Fibroblast of the aortic adventitia (primary cell): Measurements from ENCODE around the gene FLT3. TPM values are rescaled to one million over a fixed set of nuclear protein-coding genes. Genes with fewer than 3 reads are reported as not detected.
A peak's percentile ranks its signal among the peaks of the same experiment; 100 is the strongest.
"Not testable (repeated sequence)": the region's sequence is repeated elsewhere in the genome, so short reads cannot be mapped to it uniquely, and the experiment has no call there.

Experiments used
- DNase-seq: peaks from one replicate; pipeline ENCODE4 v3.0.0-alpha.2; 2010; ENCODE audit warnings: low read depth
- H3K4me3 ChIP-seq: 2 replicates; pipeline ENCODE4 v1.5.1; 2011; ENCODE audit warnings: low read depth, mild to moderate bottlenecking, control low read depth, low read length, moderate library complexity
- total RNA-seq: library from RNA; depleted of rRNA; stranded (reverse); fragments of >200 nt; gene quantifications from 2 replicates; pipeline ENCODE4 v1.2.3, GENCODE V29; 2012; ENCODE audit warnings: low replicate concordance
- TF ChIP-seq, protein P1 (sequence below): IDR thresholded peaks from 2 replicates; pipeline ENCODE4 v1.5.1; 2011; ENCODE audit warnings: mild to moderate bottlenecking, low read length, control low read depth, inconsistent platforms; ENCODE audit not compliant: insufficient read depth

FLT3 gene
- total RNA-seq = not detected in 2 replicates

DNA sequence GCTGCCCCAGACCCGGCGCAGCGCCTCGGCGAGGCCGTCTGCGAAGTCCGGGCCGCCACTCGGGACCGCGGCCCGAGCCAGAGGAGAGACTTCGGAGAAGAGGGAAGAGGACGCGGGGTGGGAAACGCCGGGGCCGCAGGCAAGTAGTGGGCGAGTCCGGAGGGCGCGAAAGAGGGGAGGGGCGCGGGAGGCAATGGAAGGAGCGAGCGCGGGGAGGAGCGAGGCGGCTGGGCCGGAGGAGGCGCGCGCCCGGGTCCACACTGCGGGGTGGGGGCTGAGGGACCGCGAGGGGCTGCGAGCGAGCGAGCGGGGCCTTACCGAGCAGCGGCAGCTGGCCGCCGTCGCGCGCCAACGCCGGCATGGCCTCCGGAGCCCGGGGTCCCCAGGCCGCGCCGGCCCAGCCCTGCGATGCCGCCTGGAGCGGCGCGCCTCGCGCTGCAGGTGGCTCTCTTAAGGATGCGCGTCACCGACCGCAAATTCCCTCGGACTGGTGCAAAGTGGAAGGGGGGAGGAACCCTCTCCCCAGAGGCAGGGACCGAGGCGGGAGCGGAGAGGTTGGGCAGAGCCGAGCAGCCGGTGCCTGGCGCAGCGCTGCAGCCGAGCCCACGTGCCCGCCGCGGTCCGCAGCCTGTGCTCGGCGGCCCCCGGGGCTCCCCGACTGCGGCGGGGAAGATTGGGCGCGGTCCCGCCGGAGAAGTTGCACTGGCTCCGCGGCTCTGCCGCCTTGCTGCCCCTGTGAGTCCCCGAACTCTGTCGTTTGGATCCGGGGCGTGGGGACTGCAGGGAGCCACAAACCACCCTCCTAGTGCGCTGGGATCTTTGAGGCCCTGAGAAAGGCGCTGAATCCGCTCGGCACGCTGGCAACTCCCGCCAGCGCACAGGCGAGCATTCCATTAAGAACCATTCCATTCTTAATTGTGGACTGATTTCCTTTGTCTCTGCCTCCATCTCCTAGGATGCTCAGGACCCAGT is at the start of gene FLT3:
Gene FLT3 (minus strand): TSS at position 427 of the 972 bp plus-strand sequence. CDS start 66 bp downstream, at position 361.
- TF ChIP-seq, protein P1, sequence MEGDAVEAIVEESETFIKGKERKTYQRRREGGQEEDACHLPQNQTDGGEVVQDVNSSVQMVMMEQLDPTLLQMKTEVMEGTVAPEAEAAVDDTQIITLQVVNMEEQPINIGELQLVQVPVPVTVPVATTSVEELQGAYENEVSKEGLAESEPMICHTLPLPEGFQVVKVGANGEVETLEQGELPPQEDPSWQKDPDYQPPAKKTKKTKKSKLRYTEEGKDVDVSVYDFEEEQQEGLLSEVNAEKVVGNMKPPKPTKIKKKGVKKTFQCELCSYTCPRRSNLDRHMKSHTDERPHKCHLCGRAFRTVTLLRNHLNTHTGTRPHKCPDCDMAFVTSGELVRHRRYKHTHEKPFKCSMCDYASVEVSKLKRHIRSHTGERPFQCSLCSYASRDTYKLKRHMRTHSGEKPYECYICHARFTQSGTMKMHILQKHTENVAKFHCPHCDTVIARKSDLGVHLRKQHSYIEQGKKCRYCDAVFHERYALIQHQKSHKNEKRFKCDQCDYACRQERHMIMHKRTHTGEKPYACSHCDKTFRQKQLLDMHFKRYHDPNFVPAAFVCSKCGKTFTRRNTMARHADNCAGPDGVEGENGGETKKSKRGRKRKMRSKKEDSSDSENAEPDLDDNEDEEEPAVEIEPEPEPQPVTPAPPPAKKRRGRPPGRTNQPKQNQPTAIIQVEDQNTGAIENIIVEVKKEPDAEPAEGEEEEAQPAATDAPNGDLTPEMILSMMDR = no peak
- DNase-seq = peak; percentile 2
- peak within 1 kb of the TSS; percentile 31 for H3K4me3 ChIP-seq

DNA sequence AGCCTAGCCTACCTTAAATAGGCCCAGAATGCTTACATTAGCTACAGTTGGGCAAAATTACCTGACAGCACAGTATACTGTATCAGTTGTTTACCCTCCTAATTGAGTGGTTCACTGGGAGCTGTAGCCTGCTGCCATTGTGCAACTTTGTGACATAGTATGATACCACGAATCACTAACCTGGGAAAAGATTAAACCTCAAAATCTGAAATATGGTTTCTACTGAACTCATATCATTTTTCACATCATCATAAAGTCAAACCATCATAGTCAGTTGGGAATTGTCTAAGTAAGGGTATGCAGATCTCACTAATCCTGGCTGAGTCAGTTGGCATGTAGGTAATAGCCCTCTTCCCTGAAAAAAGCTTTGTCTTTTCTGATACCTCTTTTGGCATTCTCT is 47.1 kb upstream of the FLT3 start:
- TF ChIP-seq, protein P1 = no peak
- no peak for DNase-seq
- H3K4me3 ChIP-seq = no peak overlapping the region

DNA sequence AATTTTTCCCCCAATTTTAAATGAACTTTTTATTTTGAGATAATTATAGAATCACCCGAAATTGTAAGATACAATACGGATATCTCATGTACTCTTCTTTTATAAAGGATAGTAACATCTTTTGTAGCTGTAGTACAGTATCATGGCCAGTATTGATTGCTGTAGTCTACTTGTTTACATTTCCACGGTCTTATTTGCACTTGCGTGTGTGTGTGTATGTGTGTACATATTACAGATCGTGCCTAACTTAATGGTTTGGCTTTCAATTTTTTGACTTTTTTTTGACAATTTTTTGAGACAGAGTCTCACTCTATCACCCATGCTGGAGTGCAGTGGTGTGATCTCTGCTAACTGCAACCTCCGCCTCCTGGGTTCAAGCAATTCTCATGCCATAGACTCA is 44.7 kb upstream of the FLT3 start:
- DNase-seq = no peak
- TF ChIP-seq, protein P1 = no peak
- no peak overlapping the region for H3K4me3 ChIP-seq

DNA sequence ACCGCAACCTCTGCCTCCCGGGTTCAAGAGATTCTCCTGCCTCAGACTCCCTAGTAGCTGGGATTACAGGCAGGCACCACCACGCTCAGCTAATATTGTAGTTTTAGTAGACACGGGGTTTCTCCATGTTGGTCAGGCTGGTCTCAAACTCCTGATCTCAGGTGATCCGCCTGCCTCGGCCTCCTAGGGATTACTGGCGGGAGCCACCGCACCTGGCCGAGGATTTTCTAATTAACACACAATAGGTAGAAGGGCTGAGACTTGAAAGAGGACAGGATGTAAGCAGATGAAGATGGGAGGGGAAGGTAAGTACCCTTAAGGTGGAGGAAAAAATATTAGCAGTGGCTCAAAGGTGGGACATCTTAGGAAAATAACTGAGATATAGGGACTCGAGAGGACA is 41.2 kb upstream of the FLT3 start:
- DNase-seq, H3K4me3 ChIP-seq: not testable (repeated sequence)

DNA sequence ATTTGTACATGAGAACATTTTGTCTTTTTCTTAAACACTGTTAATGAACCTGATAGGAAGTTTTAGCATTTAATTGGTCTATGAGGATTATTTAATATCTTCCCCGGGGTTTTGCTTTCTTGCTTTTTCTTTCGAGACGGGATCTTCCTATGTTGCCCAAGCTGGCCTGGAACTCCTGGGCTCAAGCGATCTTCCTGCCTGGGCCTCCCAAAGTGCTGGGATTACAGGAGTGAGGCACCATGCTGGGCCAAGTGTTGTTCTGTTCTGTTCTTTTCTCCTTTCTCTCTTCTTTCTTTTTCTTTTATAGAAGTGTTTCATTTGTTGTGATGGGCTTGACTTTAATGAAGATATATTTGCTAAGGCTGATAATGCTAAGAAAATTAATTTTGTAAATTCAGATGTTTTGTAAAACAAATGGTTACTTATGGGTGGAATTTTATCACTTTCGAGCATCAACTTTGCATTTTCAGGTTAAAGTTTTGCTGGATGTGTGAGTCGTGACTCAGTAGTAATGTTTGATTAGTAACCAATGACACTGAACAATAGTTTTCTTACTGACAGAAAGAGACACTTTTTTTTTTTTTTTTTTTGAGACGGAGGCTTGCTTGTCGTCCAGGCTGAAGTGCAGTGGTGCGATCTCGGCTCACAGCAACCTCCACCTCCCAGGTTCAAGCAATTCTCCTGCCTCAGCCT is 40.2 kb upstream of the FLT3 start:
- TF ChIP-seq, protein P1 = no peak
- peak overlapping the region; percentile 93 for H3K4me3 ChIP-seq
- no peak for DNase-seq

DNA sequence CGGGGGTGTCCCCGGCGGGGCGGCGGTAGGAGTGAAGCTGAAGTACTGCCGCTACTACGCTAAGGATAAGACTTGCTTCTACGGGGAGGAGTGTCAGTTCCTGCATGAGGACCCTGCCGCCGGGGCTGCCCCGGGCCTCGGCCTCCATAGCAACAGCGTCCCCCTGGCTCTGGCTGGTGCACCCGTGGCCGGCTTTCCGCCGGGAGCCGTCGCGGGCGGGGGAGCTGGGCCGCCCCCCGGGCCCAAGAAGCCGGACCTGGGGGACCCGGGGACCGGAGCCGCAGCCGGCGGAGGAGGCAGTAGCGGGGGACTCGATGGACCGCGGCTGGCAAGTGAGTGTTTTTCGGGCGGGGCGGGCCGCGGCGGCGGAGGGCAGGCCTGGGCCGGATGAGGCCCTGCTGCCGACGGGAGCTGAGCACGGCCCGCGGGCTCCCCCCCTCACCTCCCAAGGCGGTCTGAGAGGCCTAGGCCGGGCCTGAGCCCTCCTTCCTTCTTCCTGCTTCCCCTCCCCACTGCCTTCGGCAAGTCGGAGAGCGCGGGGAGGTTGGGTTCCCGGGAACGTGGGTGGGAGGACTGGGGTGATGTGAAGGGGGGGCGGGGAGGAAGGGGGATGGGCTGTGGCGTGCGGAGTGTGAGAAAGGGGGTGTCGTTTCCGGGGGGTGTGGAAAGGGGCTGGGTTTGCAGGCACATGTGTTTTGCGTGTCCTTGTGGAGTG is 38.5 kb upstream of the FLT3 start:
- peak; percentile 89 for DNase-seq
- H3K4me3 ChIP-seq = peak overlapping the region; percentile 93
- TF ChIP-seq, protein P1 = no peak
